ENCODE measurements around the gene RANBP3.
"Not testable (repeated sequence)": the region's sequence is repeated elsewhere in the genome, so short reads cannot be mapped to it uniquely, and the experiment has no call there.

The RANBP3 gene
- total RNA-seq, result 23.5 to 52.0 (median 36.2) reads per million in 18 experiments

- peak; percentile 99 to 100 for DNase-seq
These were observed at the start of gene RANBP3 for GRCh38 chr19:5977785-5978605. RANBP3 (minus strand) TSS chr19:5978140; CDS start chr19:5978082, 58 bp downstream.

GRCh38 chr19:6026390-6027227 lies 48.7 kb upstream of the RANBP3 start:
- no peak for DNase-seq

GRCh38 chr19:6024756-6025155 lies 46.8 kb upstream of the RANBP3 start:
- not testable (repeated sequence) for DNase-seq

- DNase-seq, result no peak
These were observed 46.0 kb upstream of the RANBP3 start for GRCh38 chr19:6023936-6024335.

- no peak for DNase-seq
These were observed 45.2 kb upstream of the RANBP3 start for GRCh38 chr19:6023085-6023682.

- DNase-seq, result no peak
These were observed 44.7 kb upstream of the RANBP3 start for GRCh38 chr19:6022570-6023064.

GRCh38 chr19:6021878-6022569 lies 44.1 kb upstream of the RANBP3 start:
- peak; percentile 64 to 80 for DNase-seq

- no peak for DNase-seq
These were observed 43.2 kb upstream of the RANBP3 start for GRCh38 chr19:6020972-6021805.

- peak in 1 of 2 donors; percentile 4 for DNase-seq
These were observed 42.4 kb upstream of the RANBP3 start for GRCh38 chr19:6020166-6020882.

GRCh38 chr19:6018786-6019185 lies 40.8 kb upstream of the RANBP3 start:
- no peak for DNase-seq

GRCh38 chr19:6017576-6017975 lies 39.6 kb upstream of the RANBP3 start:
- DNase-seq, result no peak

GRCh38 chr19:6015841-6016545 lies 38.1 kb upstream of the RANBP3 start:
- no peak for DNase-seq

GRCh38 chr19:6014551-6015135 lies 36.7 kb upstream of the RANBP3 start:
- no peak for DNase-seq

- no peak for DNase-seq
These were observed 34.7 kb upstream of the RANBP3 start for GRCh38 chr19:6012426-6013170.

GRCh38 chr19:6011794-6012193 lies 33.9 kb upstream of the RANBP3 start:
- DNase-seq, result no peak

GRCh38 chr19:6011206-6011605 lies 33.3 kb upstream of the RANBP3 start:
- DNase-seq, result no peak

- DNase-seq, result no peak
These were observed 32.2 kb upstream of the RANBP3 start for GRCh38 chr19:6010107-6010506.

GRCh38 chr19:6007866-6008265 lies 29.9 kb upstream of the RANBP3 start:
- no peak for DNase-seq

GRCh38 chr19:6006896-6007295 lies 29.0 kb upstream of the RANBP3 start:
- DNase-seq, result no peak

All from inflammatory macrophage (primary cell).